ENCODE measurements around the gene DGCR2. TPM values are rescaled to one million over a fixed set of nuclear protein-coding genes. Genes with fewer than 3 reads are reported as not detected.
"Not testable (repeated sequence)": the region's sequence is repeated elsewhere in the genome, so short reads cannot be mapped to it uniquely, and the experiment has no call there.

The DGCR2 gene
- total and polyA plus RNA-seq, 4 donors: 19.7 to 43.5 (median 32.2) TPM

- no peak for ATAC-seq (ENCODE audit: low FRiP score)
- Histone ChIP-seq H3K4me1 (ENCODE audit: control insufficient read depth in 1 of 2, insufficient read depth in 2 of 2, low read length in 2 of 2) (no peaks in the 10 kb centered on the region), H3K27ac (ENCODE audit: low read depth in 1 of 2, low read length in 2 of 2) (no peak overlapping the region), H3K27me3 (ENCODE audit: control insufficient read depth in 1 of 2, insufficient read depth in 2 of 2, low read length in 1 of 2) (no peaks in the 10 kb centered on the region), H3K4me3 (ENCODE audit: low read length in 2 of 2) (no peak overlapping the region), H3K9me3 (ENCODE audit: control insufficient read depth, low read length) (no peaks in the 10 kb centered on the region), H3K36me3 (ENCODE audit: control insufficient read depth in 1 of 2, insufficient read depth in 2 of 2, low read length in 1 of 2) (no peaks in the 10 kb centered on the region)
- 66 to 74% methylated on average over 4 of the region's 4 CpGs for WGBS, 2 donors
- DNase-seq: no peak
- intact Hi-C loops (cut with DNase I): no loop called here
Observed at GRCh38 chr22:19004471-19004870, 117.7 kb downstream of the DGCR2 start.

- intact Hi-C loops (cut with DNase I): no loop called here
Observed at GRCh38 chr22:19003508-19003907, 118.7 kb downstream of the DGCR2 start.

GRCh38 chr22:19002684-19003038 lies 119.6 kb downstream of the DGCR2 start:
- Histone ChIP-seq H3K4me3 (ENCODE audit: low read length in 2 of 2) (no peak overlapping the region), H3K9me3 (ENCODE audit: control insufficient read depth, low read length) (no peaks in the 10 kb centered on the region), H3K27me3 (ENCODE audit: control insufficient read depth in 1 of 2, insufficient read depth in 2 of 2, low read length in 1 of 2) (no peaks in the 10 kb centered on the region), H3K27ac (ENCODE audit: low read depth in 1 of 2, low read length in 2 of 2) (no peak overlapping the region), H3K36me3 (ENCODE audit: control insufficient read depth in 1 of 2, insufficient read depth in 2 of 2, low read length in 1 of 2) (no peaks in the 10 kb centered on the region), H3K4me1 (ENCODE audit: control insufficient read depth in 1 of 2, insufficient read depth in 2 of 2, low read length in 2 of 2) (no peaks in the 10 kb centered on the region)
- intact Hi-C loops (cut with DNase I): no loop called here
- ATAC-seq (ENCODE audit: low FRiP score) (no peak), DNase-seq (no peak)
- WGBS, 2 donors: 62 to 76% methylated on average over 5 of the region's 5 CpGs

More at GRCh38 chr22:19003508-19003907, 118.7 kb downstream of the DGCR2 start:
- ATAC-seq (ENCODE audit: low FRiP score) (no peak), DNase-seq (no peak)
- H3K4me3 ChIP-seq (ENCODE audit: low read length in 2 of 2): no peak overlapping the region
- no peaks in the 10 kb centered on the region for H3K27me3 ChIP-seq (ENCODE audit: control insufficient read depth in 1 of 2, insufficient read depth in 2 of 2, low read length in 1 of 2)
- H3K36me3 ChIP-seq (ENCODE audit: control insufficient read depth in 1 of 2, insufficient read depth in 2 of 2, low read length in 1 of 2): no peaks in the 10 kb centered on the region
- H3K27ac ChIP-seq (ENCODE audit: low read depth in 1 of 2, low read length in 2 of 2): no peak overlapping the region
- H3K9me3 ChIP-seq (ENCODE audit: control insufficient read depth, low read length): no peaks in the 10 kb centered on the region
- H3K4me1 ChIP-seq (ENCODE audit: control insufficient read depth in 1 of 2, insufficient read depth in 2 of 2, low read length in 2 of 2): no peaks in the 10 kb centered on the region

- Histone ChIP-seq H3K4me3 (ENCODE audit: low read length in 2 of 2) (no peak overlapping the region), H3K9me3 (ENCODE audit: control insufficient read depth, low read length) (no peaks in the 10 kb centered on the region), H3K27me3 (ENCODE audit: control insufficient read depth in 1 of 2, insufficient read depth in 2 of 2, low read length in 1 of 2) (no peaks in the 10 kb centered on the region), H3K4me1 (ENCODE audit: control insufficient read depth in 1 of 2, insufficient read depth in 2 of 2, low read length in 2 of 2) (no peaks in the 10 kb centered on the region), H3K27ac (ENCODE audit: low read depth in 1 of 2, low read length in 2 of 2) (no peak overlapping the region), H3K36me3 (ENCODE audit: control insufficient read depth in 1 of 2, insufficient read depth in 2 of 2, low read length in 1 of 2) (no peaks in the 10 kb centered on the region)
- ATAC-seq (ENCODE audit: low FRiP score): no peak
- WGBS, 2 donors: 76% methylated on average over 2 of the region's 2 CpGs
- intact Hi-C loops (cut with DNase I): no loop called here
- no peak for DNase-seq
Observed at GRCh38 chr22:19001204-19001603, 121.0 kb downstream of the DGCR2 start.

GRCh38 chr22:19000106-19000505 lies 122.1 kb downstream of the DGCR2 start:
- intact Hi-C loops (cut with DNase I): not testable (repeated sequence)

GRCh38 chr22:18999416-18999815 lies 122.8 kb downstream of the DGCR2 start:
- ATAC-seq (ENCODE audit: low FRiP score): no peak
- Histone ChIP-seq H3K27me3 (ENCODE audit: control insufficient read depth in 1 of 2, insufficient read depth in 2 of 2, low read length in 1 of 2) (no peaks in the 10 kb centered on the region), H3K9me3 (ENCODE audit: control insufficient read depth, low read length) (no peaks in the 10 kb centered on the region), H3K4me3 (ENCODE audit: low read length in 2 of 2) (no peak overlapping the region), H3K36me3 (ENCODE audit: control insufficient read depth in 1 of 2, insufficient read depth in 2 of 2, low read length in 1 of 2) (no peaks in the 10 kb centered on the region), H3K4me1 (ENCODE audit: control insufficient read depth in 1 of 2, insufficient read depth in 2 of 2, low read length in 2 of 2) (no peaks in the 10 kb centered on the region), H3K27ac (ENCODE audit: low read depth in 1 of 2, low read length in 2 of 2) (no peak overlapping the region)
- WGBS, 2 donors: 69 to 77% methylated on average over 6 of the region's 6 CpGs
- intact Hi-C loops (cut with DNase I): no loop called here
- DNase-seq: peak in 1 of 2 donors; percentile 44

More at GRCh38 chr22:19000106-19000505, 122.1 kb downstream of the DGCR2 start:
- not testable (repeated sequence) for H3K36me3 ChIP-seq (ENCODE audit: control insufficient read depth in 1 of 2, insufficient read depth in 2 of 2, low read length in 1 of 2); H3K27ac ChIP-seq (ENCODE audit: low read depth in 1 of 2, low read length in 2 of 2); H3K27me3 ChIP-seq (ENCODE audit: control insufficient read depth in 1 of 2, insufficient read depth in 2 of 2, low read length in 1 of 2); H3K4me1 ChIP-seq (ENCODE audit: control insufficient read depth in 1 of 2, insufficient read depth in 2 of 2, low read length in 2 of 2); ATAC-seq (ENCODE audit: low FRiP score); H3K4me3 ChIP-seq (ENCODE audit: low read length in 2 of 2); H3K9me3 ChIP-seq (ENCODE audit: control insufficient read depth, low read length); DNase-seq
- 91 to 100% methylated on average over 2 of the region's 2 CpGs for WGBS, 2 donors

GRCh38 chr22:18999008-18999407 lies 123.2 kb downstream of the DGCR2 start:
- DNase-seq: peak in 1 of 2 donors; percentile 47
- intact Hi-C loops (cut with DNase I): no loop called here
- ATAC-seq (ENCODE audit: low FRiP score): no peak
- Histone ChIP-seq H3K27me3 (ENCODE audit: control insufficient read depth in 1 of 2, insufficient read depth in 2 of 2, low read length in 1 of 2) (no peaks in the 10 kb centered on the region), H3K9me3 (ENCODE audit: control insufficient read depth, low read length) (no peaks in the 10 kb centered on the region), H3K27ac (ENCODE audit: low read depth in 1 of 2, low read length in 2 of 2) (no peak overlapping the region), H3K4me3 (ENCODE audit: low read length in 2 of 2) (no peak overlapping the region), H3K4me1 (ENCODE audit: control insufficient read depth in 1 of 2, insufficient read depth in 2 of 2, low read length in 2 of 2) (no peaks in the 10 kb centered on the region), H3K36me3 (ENCODE audit: control insufficient read depth in 1 of 2, insufficient read depth in 2 of 2, low read length in 1 of 2) (no peaks in the 10 kb centered on the region)
- 13 to 17% methylated on average over 12 of the region's 12 CpGs for WGBS, 2 donors

GRCh38 chr22:18997925-18998315 lies 124.3 kb downstream of the DGCR2 start:
- ATAC-seq (ENCODE audit: low FRiP score) (no peak), DNase-seq (peak in 1 of 2 donors; percentile 57)
- intact Hi-C loops (cut with DNase I): no loop called here
- no peaks in the 10 kb centered on the region for H3K27me3 ChIP-seq (ENCODE audit: control insufficient read depth in 1 of 2, insufficient read depth in 2 of 2, low read length in 1 of 2)
- H3K36me3 ChIP-seq (ENCODE audit: control insufficient read depth in 1 of 2, insufficient read depth in 2 of 2, low read length in 1 of 2): no peaks in the 10 kb centered on the region
- no peak overlapping the region for H3K4me3 ChIP-seq (ENCODE audit: low read length in 2 of 2)
- H3K9me3 ChIP-seq (ENCODE audit: control insufficient read depth, low read length): no peaks in the 10 kb centered on the region
- H3K4me1 ChIP-seq (ENCODE audit: control insufficient read depth in 1 of 2, insufficient read depth in 2 of 2, low read length in 2 of 2): no peaks in the 10 kb centered on the region
- 30 to 39% methylated on average over 22 of the region's 22 CpGs for WGBS, 2 donors
- no peak overlapping the region for H3K27ac ChIP-seq (ENCODE audit: low read depth in 1 of 2, low read length in 2 of 2)

- no peak overlapping the region for H3K27ac ChIP-seq (ENCODE audit: low read depth in 1 of 2, low read length in 2 of 2)
- H3K4me1 ChIP-seq (ENCODE audit: control insufficient read depth in 1 of 2, insufficient read depth in 2 of 2, low read length in 2 of 2): no peaks in the 10 kb centered on the region
- H3K9me3 ChIP-seq (ENCODE audit: control insufficient read depth, low read length): no peaks in the 10 kb centered on the region
- no peaks in the 10 kb centered on the region for H3K36me3 ChIP-seq (ENCODE audit: control insufficient read depth in 1 of 2, insufficient read depth in 2 of 2, low read length in 1 of 2)
- ATAC-seq (ENCODE audit: low FRiP score): no peak
- 83 to 85% methylated on average over 12 of the region's 12 CpGs for WGBS, 2 donors
- no peak overlapping the region for H3K4me3 ChIP-seq (ENCODE audit: low read length in 2 of 2)
- intact Hi-C loops (cut with DNase I): no loop called here
- DNase-seq: peak in 1 of 2 donors; percentile 68
- no peaks in the 10 kb centered on the region for H3K27me3 ChIP-seq (ENCODE audit: control insufficient read depth in 1 of 2, insufficient read depth in 2 of 2, low read length in 1 of 2)
Observed at GRCh38 chr22:18997306-18997924, 124.8 kb downstream of the DGCR2 start.
